Esophagus muscularis mucosa (tissue), 4 donors: ENCODE data around the gene PIK3R5. TPM values are rescaled to one million over a fixed set of nuclear protein-coding genes. Genes with fewer than 3 reads are reported as not detected.

Source experiments
- DNase-seq: peaks from one replicate; pipeline ENCODE4 v3.0.0-alpha.2; 2017; ENCODE audit errors: extremely low spot score
- H3K27ac ChIP-seq, 4 donors: fragments of 200-600 bp; sonication (generic); replicated peaks in 1 of 4; 1 replicate in 3 of 4; 2 replicates in 1 of 4; pipeline ENCODE4 v1.5.1; 2016 to 2019; ENCODE audit warnings: mild to moderate bottlenecking in 1 of 4
- H3K27me3 ChIP-seq, 4 donors: fragments of 200-600 bp; sonication (generic); one replicate each; pipeline versions ENCODE4 v1.5.1 to v1.6.0; 2016 to 2019
- H3K36me3 ChIP-seq, 4 donors: fragments of 200-600 bp; sonication (generic); one replicate each; pipeline ENCODE4 v1.5.1; 2016 to 2019
- H3K4me1 ChIP-seq, 4 donors: fragments of 200-600 bp; sonication (generic); one replicate each; pipeline ENCODE4 v1.5.1; 2016 to 2019
- H3K4me3 ChIP-seq, 4 donors: fragments of 200-600 bp; sonication (generic); 1 replicate in 2 of 4; 2 replicates in 2 of 4; pipeline ENCODE4 v1.5.1; 2016 to 2019; ENCODE audit warnings: mild to moderate bottlenecking in 4 of 4, moderate library complexity in 1 of 4
- H3K9me3 ChIP-seq, 4 donors: fragments of 200-600 bp; sonication (generic); 1 replicate in 3 of 4; 2 replicates in 1 of 4; pipeline ENCODE4 v1.5.1; 2016 to 2019
- EP300 ChIP-seq: sonication (generic); formaldehyde crosslinking; IDR thresholded peaks from one replicate; pipeline ENCODE4 v1.6.1; 2017; ENCODE audit warnings: antibody characterized with exemption
- POLR2A ChIP-seq: fragments of 450-650 bp; IDR thresholded peaks from one replicate; pipeline ENCODE4 v1.6.1; 2017; ENCODE audit warnings: antibody characterized with exemption, moderate library complexity, mild to moderate bottlenecking, low read depth
- POLR2AphosphoS5 ChIP-seq, 2 donors: sonication (generic); formaldehyde crosslinking; IDR thresholded peaks; one replicate each; pipeline ENCODE4 v1.6.1; 2017; ENCODE audit warnings: antibody characterized with exemption in 2 of 2
- WGBS: methylation state at CpG from one replicate; pipeline ENCODE4 v1.1.5; 2018; 5-methylcytosine and 5-hydroxymethylcytosine counted together
- intact Hi-C: fragments of 100-400 bp; cut with DNase I; formaldehyde crosslinking; loops from one replicate; pipeline ENCODE4 v1.15.1; 2023
- total RNA-seq, 4 donors: library from RNA; depleted of rRNA; stranded (reverse); fragments of >200 nt; gene quantifications; one replicate each; pipeline versions ENCODE4 v1.1.0 to v1.2.1, GENCODE V29; 2016
- TF ChIP-seq, protein P1 (sequence below), 3 experiments: fragments of 200-600 bp in 2 of 3; fragments of 450-650 bp in 1 of 3; sonication (generic) in 2 of 3; IDR thresholded peaks; one replicate each; pipeline ENCODE4 v1.5.1; 2017 to 2019; ENCODE audit warnings: antibody characterized with exemption in 3 of 3, mild to moderate bottlenecking in 2 of 3, moderate library complexity in 1 of 3

Gene PIK3R5
- total RNA-seq, 4 donors from 2014 or later: 7.0 to 16.2 (median 9.6) TPM

DNA sequence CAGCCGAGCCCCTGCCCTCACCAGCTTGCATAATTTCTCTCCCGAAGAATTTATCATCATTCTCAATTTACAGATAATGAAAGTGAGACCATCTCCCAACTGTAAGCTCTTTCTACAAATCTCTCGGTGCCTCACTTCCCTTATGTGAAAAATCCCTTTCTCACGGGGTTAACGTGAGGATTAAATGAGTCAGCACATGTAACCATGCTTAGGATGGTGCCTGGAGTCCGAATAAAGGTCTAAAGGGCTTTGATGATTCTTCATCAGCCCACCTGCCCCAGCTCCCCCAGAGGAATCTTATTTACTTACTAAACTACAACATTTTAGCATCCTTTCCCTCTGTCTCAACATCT, 73.2 kb downstream of the PIK3R5 start:
- no peak overlapping the region for H3K4me3 ChIP-seq
- no peak for DNase-seq
- intact Hi-C loops: no loop called here
- H3K27ac ChIP-seq: no peak overlapping the region
- H3K27me3 ChIP-seq: no peaks in the 10 kb centered on the region
- peaks cover 4 to 14% (median 11%) of the 10 kb centered on the region in 4 donors for H3K4me1 ChIP-seq
- WGBS: 68% methylated on average over 6 of the region's 6 CpGs
- H3K9me3 ChIP-seq: no peaks in the 10 kb centered on the region
- H3K36me3 ChIP-seq: peaks cover 0 to 3% (median 0%) of the 10 kb centered on the region in 4 donors
- TF ChIP-seq POLR2AphosphoS5 (IDR thresholded peaks at IDR 0.05): no peak
- no peak for TF ChIP-seq POLR2A
- TF ChIP-seq, protein P1, sequence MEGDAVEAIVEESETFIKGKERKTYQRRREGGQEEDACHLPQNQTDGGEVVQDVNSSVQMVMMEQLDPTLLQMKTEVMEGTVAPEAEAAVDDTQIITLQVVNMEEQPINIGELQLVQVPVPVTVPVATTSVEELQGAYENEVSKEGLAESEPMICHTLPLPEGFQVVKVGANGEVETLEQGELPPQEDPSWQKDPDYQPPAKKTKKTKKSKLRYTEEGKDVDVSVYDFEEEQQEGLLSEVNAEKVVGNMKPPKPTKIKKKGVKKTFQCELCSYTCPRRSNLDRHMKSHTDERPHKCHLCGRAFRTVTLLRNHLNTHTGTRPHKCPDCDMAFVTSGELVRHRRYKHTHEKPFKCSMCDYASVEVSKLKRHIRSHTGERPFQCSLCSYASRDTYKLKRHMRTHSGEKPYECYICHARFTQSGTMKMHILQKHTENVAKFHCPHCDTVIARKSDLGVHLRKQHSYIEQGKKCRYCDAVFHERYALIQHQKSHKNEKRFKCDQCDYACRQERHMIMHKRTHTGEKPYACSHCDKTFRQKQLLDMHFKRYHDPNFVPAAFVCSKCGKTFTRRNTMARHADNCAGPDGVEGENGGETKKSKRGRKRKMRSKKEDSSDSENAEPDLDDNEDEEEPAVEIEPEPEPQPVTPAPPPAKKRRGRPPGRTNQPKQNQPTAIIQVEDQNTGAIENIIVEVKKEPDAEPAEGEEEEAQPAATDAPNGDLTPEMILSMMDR (IDR thresholded peaks at IDR 0.05): no peak
- no peak for TF ChIP-seq EP300

DNA sequence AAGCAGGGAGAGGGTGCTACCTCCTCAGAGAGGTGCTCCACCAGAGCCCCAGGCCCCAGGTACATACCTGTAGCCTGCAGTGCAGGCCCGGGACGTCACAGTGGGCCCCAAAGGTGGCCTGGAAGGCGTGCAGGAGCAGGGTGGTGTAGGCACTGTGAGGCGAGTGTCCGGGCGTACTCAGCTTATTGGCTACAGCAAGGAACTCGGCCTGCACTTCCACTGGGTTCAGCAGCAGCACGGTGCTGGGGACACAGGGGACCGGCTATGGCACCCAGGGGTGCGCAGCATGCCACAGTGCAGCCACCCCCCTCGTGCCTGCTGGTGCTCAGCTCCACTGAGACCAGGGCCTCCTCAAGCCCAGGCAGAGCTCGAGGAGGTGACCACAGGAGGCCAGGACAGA, 74.8 kb downstream of the PIK3R5 start:
- Histone ChIP-seq H3K27me3 (no peaks in the 10 kb centered on the region), H3K36me3 (peaks cover 0 to 3% (median 0%) of the 10 kb centered on the region in 4 donors), H3K9me3 (no peaks in the 10 kb centered on the region), H3K4me1 (peaks cover 4 to 14% (median 11%) of the 10 kb centered on the region in 4 donors), H3K27ac (no peak overlapping the region), H3K4me3 (no peak overlapping the region)
- intact Hi-C loops: no loop called here
- DNase-seq: no peak
- 80% methylated on average over 2 of the region's 12 CpGs for WGBS
- TF ChIP-seq POLR2A (no peak), POLR2AphosphoS5 (IDR thresholded peaks at IDR 0.05) (no peak), EP300 (no peak)
- TF ChIP-seq, protein P1 (IDR thresholded peaks at IDR 0.05): no peak

DNA sequence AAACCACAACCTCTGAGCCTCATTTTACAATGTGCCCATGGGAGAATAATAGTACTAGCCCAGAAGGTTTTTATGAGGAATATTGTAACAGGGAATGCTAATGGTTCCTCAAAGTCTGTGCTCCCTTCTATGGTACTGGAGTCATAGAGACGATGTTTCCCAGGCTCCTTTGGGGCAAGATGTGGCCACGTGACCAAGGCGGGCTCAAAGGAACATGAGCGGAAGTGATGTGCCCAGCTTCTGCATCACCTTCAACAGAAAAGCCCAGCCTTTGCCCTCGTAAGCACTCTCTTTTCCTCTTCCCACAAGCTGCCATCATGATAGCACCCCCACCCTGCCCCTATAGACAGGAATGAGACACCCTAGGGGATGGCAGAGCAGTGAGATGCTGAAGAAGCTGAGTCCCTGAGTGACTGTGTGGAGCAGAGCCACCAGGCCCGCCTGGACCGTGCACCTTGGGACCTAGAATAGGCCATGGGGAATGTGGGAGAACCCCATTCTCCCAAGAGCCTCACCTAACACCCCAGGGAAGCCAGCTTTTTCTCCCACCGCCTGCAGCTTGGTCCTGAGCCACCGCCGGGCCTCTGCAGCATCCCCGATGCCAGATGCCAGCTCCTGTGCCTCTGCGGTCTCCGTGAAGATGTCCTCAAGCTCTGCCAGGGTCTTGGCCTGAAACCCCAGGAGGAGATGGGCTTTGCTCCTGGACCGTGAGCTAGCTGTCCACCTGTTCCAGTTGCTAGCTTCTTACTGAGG, 75.9 kb downstream of the PIK3R5 start:
- Histone ChIP-seq H3K27me3 (no peaks in the 10 kb centered on the region), H3K36me3 (peaks cover 0 to 3% (median 0%) of the 10 kb centered on the region in 4 donors), H3K4me3 (no peak overlapping the region), H3K9me3 (no peaks in the 10 kb centered on the region), H3K27ac (no peak overlapping the region), H3K4me1 (peaks cover under 1 to 7% (median 6%) of the 10 kb centered on the region in 4 donors)
- TF ChIP-seq POLR2A: no peak
- TF ChIP-seq, protein P1 (IDR thresholded peaks at IDR 0.05): no peak
- TF ChIP-seq EP300: no peak
- no peak for TF ChIP-seq POLR2AphosphoS5 (IDR thresholded peaks at IDR 0.05)
- DNase-seq: no peak
- 99% methylated on average over 11 of the region's 14 CpGs for WGBS
- intact Hi-C loops: no loop called here

DNA sequence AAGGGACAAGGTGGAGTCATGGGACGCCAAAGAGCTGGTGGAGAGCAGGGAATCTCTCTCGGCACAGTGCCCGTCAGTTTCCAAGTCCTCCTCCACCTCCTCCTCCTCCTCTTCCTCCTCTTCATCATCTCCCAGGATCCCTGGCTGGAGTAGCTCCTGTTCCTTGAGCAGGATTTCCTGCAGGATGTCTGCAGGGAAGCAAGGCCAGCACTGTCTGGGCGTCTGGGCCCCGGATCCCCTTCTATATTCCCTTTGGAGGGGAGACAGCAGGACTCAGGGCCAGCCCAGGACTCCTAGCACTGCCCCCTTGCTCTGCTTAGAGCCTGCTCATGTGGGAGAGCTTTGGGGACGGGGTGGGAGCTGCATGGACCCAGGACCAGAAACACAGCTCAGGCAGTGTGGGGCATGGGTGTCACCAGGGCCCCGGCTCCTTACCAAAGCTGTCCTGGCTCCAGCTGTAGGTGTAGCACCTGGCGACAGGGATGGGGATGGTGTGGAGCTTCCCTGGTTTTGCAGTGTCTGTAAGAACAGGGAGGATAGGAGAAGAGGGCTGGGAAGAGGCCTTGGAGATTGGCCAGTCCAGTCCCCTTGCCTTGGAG, 76.7 kb downstream of the PIK3R5 start:
- intact Hi-C loops: no loop called here
- Histone ChIP-seq H3K4me3 (no peak overlapping the region), H3K27ac (no peak overlapping the region), H3K27me3 (no peaks in the 10 kb centered on the region), H3K36me3 (peaks cover 0 to 3% (median 0%) of the 10 kb centered on the region in 4 donors), H3K9me3 (no peaks in the 10 kb centered on the region), H3K4me1 (peaks cover 0 to 5% (median 3%) of the 10 kb centered on the region in 4 donors)
- no peak for TF ChIP-seq EP300
- TF ChIP-seq, protein P1 (IDR thresholded peaks at IDR 0.05): no peak
- TF ChIP-seq POLR2A: no peak
- no peak for TF ChIP-seq POLR2AphosphoS5 (IDR thresholded peaks at IDR 0.05)
- no peak for DNase-seq
- WGBS: 93% methylated on average over 8 of the region's 8 CpGs
